K562 (cell line): ENCODE measurements around the gene KIF27. TPM values are rescaled to one million over a fixed set of nuclear protein-coding genes. Genes with fewer than 3 reads are reported as not detected.

ENCODE experiments used
- ATAC-seq: fragments of 200-7000 bp; cut with Tn5 transposase; 3 replicates; pipeline ENCODE4 v1.9.1; 2020; ENCODE audit warnings: moderate library complexity
- BruUV-seq: library from RNA; stranded (reverse); fragments of 400-500 nt; replicated peaks from 2 replicates; lab custom pipeline; 2021; lab: Mats Ljungman, UMichigan
- CTCF ChIA-PET: fragments of 300-600 bp; formaldehyde crosslinking; extraction: SDS; loops from one replicate; lab custom pipeline; 2021; ENCODE audit warnings: low intra/inter-chr PET ratio; lab: Yijun Ruan, JAX
- POLR2A ChIA-PET: fragments of 300-600, 350-650 bp; sonication (Branson Sonifier 250); formaldehyde crosslinking; extraction: SDS; loops from one replicate; lab custom pipeline; 2021; ENCODE audit warnings: antibody characterized with exemption, inconsistent platforms; lab: Yijun Ruan, JAX
- DNase-seq, 4 experiments: peaks; one replicate each; pipeline versions ENCODE4 v3.0.0 to v3.0.0-alpha.2; 2011 to 2018; ENCODE audit warnings: low spot score in 3 of 4, mixed read lengths in 3 of 4; ENCODE audit errors: extremely low read depth in 1 of 4
- FAIRE-seq: peaks from 2 replicates; lab custom pipeline; 2011; peaks lifted over from hg19 to GRCh38; lab: Jason Lieb, UNC
- H2AFZ ChIP-seq: 2 replicates; pipeline ENCODE4 v1.6.0; 2011; ENCODE audit warnings: low read depth, low read length, control low read depth, inconsistent platforms
- H3K27ac ChIP-seq: fragments of 200-600 bp; 3 replicates; pipeline ENCODE4 v1.8.0; 2011; ENCODE audit warnings: low read depth, mild to moderate bottlenecking, control low read depth, inconsistent platforms, low read length, moderate library complexity, mixed read lengths; ENCODE audit errors: extremely low read depth
- H3K27me3 ChIP-seq, 2 experiments: fragments of 300-600 bp in 1 of 2; 2 replicates in 1 of 2; 3 replicates in 1 of 2; pipeline versions ENCODE4 v1.6.0 to v1.8.0; 2011; ENCODE audit warnings: inconsistent platforms in 2 of 2, low read length in 2 of 2, mild to moderate bottlenecking in 1 of 2, mixed read lengths in 1 of 2, moderate library complexity in 1 of 2; ENCODE audit not compliant: control insufficient read depth in 2 of 2, insufficient read depth in 2 of 2
- H3K36me3 ChIP-seq: fragments of 300-600 bp; 3 replicates; pipeline ENCODE4 v1.8.0; 2011; ENCODE audit warnings: mild to moderate bottlenecking, low read length, inconsistent platforms; ENCODE audit not compliant: control insufficient read depth, insufficient read depth
- H3K4me1 ChIP-seq, 2 experiments: fragments of 200-600 bp in 1 of 2; replicated peaks in 1 of 2; 2 replicates in 1 of 2; 3 replicates in 1 of 2; pipeline versions ENCODE4 v1.5.1 to v1.8.0; 2011; ENCODE audit warnings: inconsistent platforms in 2 of 2, low read length in 2 of 2, mild to moderate bottlenecking in 1 of 2, mixed read lengths in 1 of 2, moderate library complexity in 1 of 2; ENCODE audit not compliant: control insufficient read depth in 2 of 2, insufficient read depth in 2 of 2
- H3K4me2 ChIP-seq: 2 replicates; pipeline ENCODE4 v1.6.1; 2011; ENCODE audit warnings: low read length, control low read depth, inconsistent platforms, mixed read lengths; ENCODE audit not compliant: insufficient read depth
- H3K4me3 ChIP-seq: fragments of 200-600 bp; sonication (generic), shearing (Covaris generic); 2 replicates; pipeline ENCODE4 v1.5.1; 2016; ENCODE audit warnings: control low read depth, inconsistent platforms
- H3K79me2 ChIP-seq: fragments of 200-600 bp; 3 replicates; pipeline ENCODE4 v1.8.0; 2011; ENCODE audit warnings: low read length, inconsistent platforms; ENCODE audit not compliant: control insufficient read depth, insufficient read depth
- H3K9ac ChIP-seq, 2 experiments: 2 replicates each; pipeline versions ENCODE4 v1.6.0 to v1.6.1; 2011; ENCODE audit warnings: low read depth in 2 of 2, low read length in 2 of 2, control low read depth in 1 of 2, inconsistent platforms in 1 of 2, mild to moderate bottlenecking in 1 of 2, mixed read lengths in 1 of 2; ENCODE audit not compliant: insufficient read depth in 1 of 2
- H3K9me1 ChIP-seq: one replicate; pipeline ENCODE4 v1.6.0; 2011; ENCODE audit warnings: inconsistent platforms, mild to moderate bottlenecking, low read length, moderate library complexity; ENCODE audit not compliant: control insufficient read depth, insufficient read depth
- H3K9me3 ChIP-seq: replicated peaks from 2 replicates; pipeline ENCODE4 v1.5.1; 2011; ENCODE audit warnings: low read depth, low read length, inconsistent platforms; ENCODE audit not compliant: control insufficient read depth, insufficient read depth
- H4K20me1 ChIP-seq: replicated peaks from 2 replicates; pipeline ENCODE4 v1.6.1; 2011; ENCODE audit warnings: low read length, inconsistent platforms, mixed read lengths; ENCODE audit not compliant: control insufficient read depth, insufficient read depth
- CC2D1A ChIP-seq: fragments of 450-650 bp; IDR thresholded peaks from 2 replicates; pipeline ENCODE4 v1.6.1; 2017; ENCODE audit warnings: mild to moderate bottlenecking
- CTCF ChIP-seq, 3 experiments: IDR thresholded peaks in 2 of 3; conservative IDR thresholded peaks in 1 of 3; 2 replicates each; pipeline ENCODE4 v1.5.1; 2011 to 2012; ENCODE audit warnings: low read length in 3 of 3, mild to moderate bottlenecking in 3 of 3, control low read depth in 2 of 3, improper control_type of control experiment in 1 of 3, inconsistent platforms in 1 of 3, low read depth in 1 of 3, mixed read lengths in 1 of 3, moderate library complexity in 1 of 3; ENCODE audit not compliant: insufficient read depth in 2 of 3
- EHMT2 ChIP-seq: fragments of 450-650 bp; IDR thresholded peaks from 2 replicates; pipeline ENCODE4 v1.6.1; 2018; ENCODE audit warnings: antibody characterized with exemption
- HCFC1 ChIP-seq: IDR thresholded peaks from 2 replicates; pipeline ENCODE4 v1.6.1; 2012; ENCODE audit warnings: low read depth, low read length, improper control_type of control experiment
- KLF16 ChIP-seq: IDR thresholded peaks from 2 replicates; pipeline ENCODE4 v1.6.1; 2016; ENCODE audit warnings: antibody characterized with exemption
- POLR2G ChIP-seq: fragments of 200-400 bp; formaldehyde crosslinking; IDR thresholded peaks from 2 replicates; pipeline ENCODE4 v1.6.1; 2017; ENCODE audit warnings: low read depth, mild to moderate bottlenecking, antibody characterized with exemption, low read length, moderate library complexity
- PPARD ChIP-seq: fragments of 250-450 bp; sonication (Bioruptor Pico); IDR thresholded peaks from 2 replicates; pipeline ENCODE4 v1.8.0; 2022; ENCODE audit warnings: inconsistent platforms, mild to moderate bottlenecking, moderate library complexity
- SMAD3 ChIP-seq: fragments of 450-650 bp; formaldehyde crosslinking; conservative IDR thresholded peaks from 2 replicates; pipeline ENCODE4 v1.4.0; 2020; ENCODE audit warnings: mild to moderate bottlenecking
- XRCC3 ChIP-seq: fragments of 450-650 bp; IDR thresholded peaks from 2 replicates; pipeline ENCODE4 v1.6.1; 2017; ENCODE audit warnings: mild to moderate bottlenecking, moderate library complexity
- ZNF12 ChIP-seq: sonication (generic); formaldehyde crosslinking; IDR thresholded peaks from 2 replicates; pipeline ENCODE4 v1.4.0; 2020; ENCODE audit warnings: mild to moderate bottlenecking, missing genetic modification reagents
- ZNF174 ChIP-seq: fragments of 250-450 bp; sonication (Bioruptor Pico); IDR thresholded peaks from 2 replicates; pipeline ENCODE4 v1.4.0; 2020; ENCODE audit warnings: mild to moderate bottlenecking
- WGBS: fragments of 100-300 bp; shearing (Covaris generic); methylation state at CpG from one replicate; pipeline ENCODE4 v1.1.6; 2016; ENCODE audit warnings: low coverage, mixed read lengths; ENCODE audit not compliant: insufficient coverage; ENCODE audit errors: missing lambda C conversion rate; 5-methylcytosine and 5-hydroxymethylcytosine counted together
- in situ Hi-C: fragments of 300-500 bp; cut with MboI; formaldehyde crosslinking; loops from 4 replicates; pipeline ENCODE4 v1.15.0; 2018; ENCODE audit warnings: inconsistent platforms, mixed read lengths
- intact Hi-C: fragments of 100-400 bp; cut with micrococcal nuclease; formaldehyde crosslinking; loops from 2 replicates; pipeline ENCODE4 v1.14.2; 2022
- polyA plus RNA-seq, 8 experiments: library from polyadenylated mRNA; depleted of rRNA in 4 of 8; stranded (reverse) in 5 of 8; unstranded in 3 of 8; fragments of >200 nt; fragmentation: Nextera tagmentation in 2 of 8; fragmentation: Illumina TruSeq in 1 of 8; extraction: Ambion mirVana in 2 of 8; extraction: Trizol in 1 of 8; gene quantifications; 2 replicates each; pipeline versions ENCODE4 v1.2.1 to v1.2.3, GENCODE V29; 2011 to 2014; ENCODE audit warnings: inconsistent platforms in 1 of 8, missing spikeins in 1 of 8
- total RNA-seq, 7 experiments: library from RNA; depleted of rRNA in 6 of 7; stranded (reverse); fragments of >200 nt in 6 of 7; fragmentation: Illumina TruSeq in 2 of 7; extraction: Trizol in 2 of 7; gene quantifications; 2 replicates each; pipeline versions ENCODE4 v1.2.1 to v1.2.3, GENCODE V29; 2011 to 2021; ENCODE audit warnings: low replicate concordance in 1 of 7
- TF ChIP-seq, protein P1 (sequence below): sonication (generic); formaldehyde crosslinking; IDR thresholded peaks from 2 replicates; pipeline ENCODE4 v1.8.0; 2022; ENCODE audit warnings: missing genetic modification reagents, mild to moderate bottlenecking, moderate library complexity, borderline replicate concordance

The KIF27 gene
- total and polyA plus RNA-seq, 9 of the 15 experiments (the other 6 are each of a cell fraction or from before 2014, with no cell fraction given) = 0.32 to 2.4 (median 0.98) TPM

DNA sequence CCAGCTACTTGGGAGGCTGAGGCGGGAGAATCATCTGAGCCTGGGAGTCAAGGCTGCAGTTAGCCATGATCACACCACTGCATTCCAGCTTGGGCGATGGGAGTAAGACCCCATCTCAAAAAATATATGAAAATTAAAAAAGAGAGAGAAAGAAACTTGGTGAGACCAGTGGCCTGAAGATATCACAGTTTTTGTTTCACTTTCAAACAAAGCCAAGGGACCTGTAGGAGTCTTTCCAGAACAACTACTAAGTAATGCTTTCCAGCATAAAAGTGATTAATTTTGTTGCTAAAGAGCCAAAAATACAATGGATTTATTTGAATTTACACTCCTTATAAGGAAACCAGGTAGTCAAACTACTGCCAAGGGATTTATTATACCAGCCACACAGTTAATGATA lies 127.2 kb downstream of the KIF27 start:
- no peaks in the 10 kb centered on the region for H3K79me2 ChIP-seq
- FAIRE-seq (no peak), DNase-seq (no peak), ATAC-seq (no peak)
- H4K20me1 ChIP-seq = no peaks in the 10 kb centered on the region
- in situ Hi-C loops (no loop called here), intact Hi-C loops (no loop called here)
- WGBS = 57% methylated on average over 2 of the region's 2 CpGs
- no peaks in the 10 kb centered on the region for H3K36me3 ChIP-seq
- no peak overlapping the region for H3K4me2 ChIP-seq
- no peaks in the 10 kb centered on the region for H3K9me1 ChIP-seq
- no peaks in the 10 kb centered on the region for H3K4me1 ChIP-seq
- H2AFZ ChIP-seq = no peak overlapping the region
- no TSS peak for BruUV-seq
- POLR2A ChIA-PET = no interaction called here
- H3K9ac ChIP-seq = no peak overlapping the region
- no peak for TF ChIP-seq ZNF174 (CRISPR knock-in tag)
- TF ChIP-seq PPARD (CRISPR knock-in tag) = no peak
- no peak for TF ChIP-seq POLR2G
- TF ChIP-seq, protein P1, sequence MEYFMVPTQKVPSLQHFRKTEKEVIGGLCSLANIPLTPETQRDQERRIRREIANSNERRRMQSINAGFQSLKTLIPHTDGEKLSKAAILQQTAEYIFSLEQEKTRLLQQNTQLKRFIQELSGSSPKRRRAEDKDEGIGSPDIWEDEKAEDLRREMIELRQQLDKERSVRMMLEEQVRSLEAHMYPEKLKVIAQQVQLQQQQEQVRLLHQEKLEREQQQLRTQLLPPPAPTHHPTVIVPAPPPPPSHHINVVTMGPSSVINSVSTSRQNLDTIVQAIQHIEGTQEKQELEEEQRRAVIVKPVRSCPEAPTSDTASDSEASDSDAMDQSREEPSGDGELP (CRISPR knock-in tag) = no peak
- TF ChIP-seq EHMT2 = no peak
- no peak for TF ChIP-seq KLF16
- TF ChIP-seq XRCC3 = no peak
- TF ChIP-seq SMAD3 (CRISPR knock-in tag) = no peak
- TF ChIP-seq ZNF12 (CRISPR knock-in tag) = no peak
- TF ChIP-seq CC2D1A = no peak
- TF ChIP-seq CTCF (IDR thresholded peaks at IDR 0.05 in 2 of 3, conservative IDR thresholded peaks at IDR 0.05 in 1 of 3; ENCODE audit: insufficient read depth in 2 of 3, low read depth in 1 of 3, low read length in 3 of 3) = no peak
- TF ChIP-seq HCFC1 = no peak
- H3K4me3 ChIP-seq = no peak overlapping the region
- CTCF ChIA-PET = no interaction called here
- H3K27ac ChIP-seq = no peak overlapping the region
- H3K27me3 ChIP-seq = no peaks in the 10 kb centered on the region
- H3K9me3 ChIP-seq = no peaks in the 10 kb centered on the region
